AG04450 (cell line): ENCODE results near the gene TRPC4AP. TPM values are rescaled to one million over a fixed set of nuclear protein-coding genes. Genes with fewer than 3 reads are reported as not detected.

Experiments used
- CTCF ChIA-PET: fragments of 300-600, 350-600 bp; formaldehyde crosslinking; extraction: SDS; loops from one replicate; lab custom pipeline; 2022; ENCODE audit warnings: antibody characterized with exemption, inconsistent platforms; lab: Charles Lee
- POLR2A ChIA-PET: fragments of 350-600 bp; formaldehyde crosslinking; extraction: SDS; loops from one replicate; lab custom pipeline; 2021; ENCODE audit warnings: antibody characterized with exemption, inconsistent platforms; lab: Yijun Ruan, JAX
- DNase-seq: peaks from one replicate; pipeline ENCODE4 v3.0.0-alpha.2; 2011; ENCODE audit warnings: low read depth, low spot score
- H3K27ac ChIP-seq: one replicate; pipeline ENCODE4 v1.5.1; 2012; ENCODE audit warnings: low read depth, low read length, control low read depth
- H3K27me3 ChIP-seq: one replicate; pipeline ENCODE4 v1.6.0; 2012; ENCODE audit warnings: low read length; ENCODE audit not compliant: control insufficient read depth, insufficient read depth
- H3K4me3 ChIP-seq: 2 replicates; pipeline ENCODE4 v1.5.1; 2011; ENCODE audit warnings: mild to moderate bottlenecking, low read depth, low read length, control low read depth
- H3K9me3 ChIP-seq: 2 replicates; pipeline ENCODE4 v1.5.1; 2012; ENCODE audit warnings: low read length; ENCODE audit not compliant: control insufficient read depth, insufficient read depth
- CTCF ChIP-seq: IDR thresholded peaks from 2 replicates; pipeline ENCODE4 v1.5.1; 2011; ENCODE audit warnings: low read depth, low read length, control low read depth, inconsistent platforms
- polyA plus RNA-seq: library from polyadenylated mRNA; depleted of rRNA; stranded (reverse); fragments of >200 nt; gene quantifications from 2 replicates; pipeline ENCODE4 v1.2.3, GENCODE V29; 2011

TRPC4AP gene
- polyA plus RNA-seq, 1 experiment, result 85.4 TPM

GRCh38 chr20:34998331-34998950 is 94.2 kb downstream of the TRPC4AP start:
- ChIA-PET CTCF (interaction anchor here (1.3 kb wide), 1 partner anchor 124 kb away, joined by 6 read pairs; no protein-coding TSS in a partner anchor), POLR2A (interaction anchor here (0.5 to 0.6 kb wide), 3 partner anchors 98 to 1555 kb away, joined by 3 to 5 read pairs (median 4); no protein-coding TSS in a partner anchor)
- DNase-seq, result no peak
- Histone ChIP-seq H3K27ac (no peak overlapping the region), H3K9me3 (no peaks in the 10 kb centered on the region; the same call in 1 of the 2 replicates), H3K27me3 (no peaks in the 10 kb centered on the region), H3K4me3 (no peak overlapping the region)
- TF ChIP-seq CTCF, result no peak; the same call in 1 of the 2 replicates

- POLR2A ChIA-PET, result interaction anchor here (0.6 to 0.8 kb wide), 2 partner anchors 11 to 1556 kb away, joined by 4 to 5 read pairs; no protein-coding TSS in a partner anchor
- CTCF ChIA-PET, result interaction anchor here (1.3 kb wide), 1 partner anchor 124 kb away, joined by 6 read pairs; no protein-coding TSS in a partner anchor
- no peak for DNase-seq
Observed at GRCh38 chr20:34997774-34998173, 94.8 kb downstream of the TRPC4AP start.

DNA sequence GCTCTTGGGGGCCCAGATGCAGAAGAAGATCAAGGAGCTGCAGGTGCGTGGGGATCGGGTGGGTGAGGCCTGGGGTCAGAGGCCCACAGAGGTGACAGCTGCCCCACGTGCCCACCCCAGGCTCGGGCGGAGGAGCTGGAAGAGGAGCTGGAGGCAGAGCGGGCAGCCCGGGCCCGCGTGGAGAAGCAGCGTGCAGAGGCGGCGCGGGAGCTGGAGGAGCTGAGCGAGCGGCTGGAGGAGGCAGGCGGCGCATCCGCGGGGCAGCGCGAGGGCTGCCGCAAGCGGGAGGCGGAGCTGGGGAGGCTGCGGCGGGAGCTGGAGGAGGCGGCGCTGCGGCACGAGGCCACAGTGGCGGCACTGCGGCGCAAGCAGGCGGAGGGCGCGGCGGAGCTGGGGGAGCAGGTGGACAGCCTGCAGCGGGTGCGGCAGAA is 95.5 kb downstream of the TRPC4AP start:
- H3K27me3 ChIP-seq, result no peaks in the 10 kb centered on the region
- CTCF ChIA-PET, result no interaction called here
- H3K9me3 ChIP-seq, result no peaks in the 10 kb centered on the region; the same call in 1 of the 2 replicates
- H3K4me3 ChIP-seq, result no peak overlapping the region
- POLR2A ChIA-PET, result interaction anchor here (0.8 kb wide), 1 partner anchor 10 kb away, joined by 5 read pairs; no protein-coding TSS in a partner anchor
- TF ChIP-seq CTCF, result no peak
- no peak for DNase-seq
- H3K27ac ChIP-seq, result no peak overlapping the region

More at GRCh38 chr20:34997774-34998173, 94.8 kb downstream of the TRPC4AP start:
- no peaks in the 10 kb centered on the region; the same call in 1 of the 2 replicates for H3K9me3 ChIP-seq
- TF ChIP-seq CTCF, result no peak
- no peak overlapping the region for H3K27ac ChIP-seq
- H3K4me3 ChIP-seq, result no peak overlapping the region
- H3K27me3 ChIP-seq, result no peaks in the 10 kb centered on the region

DNA sequence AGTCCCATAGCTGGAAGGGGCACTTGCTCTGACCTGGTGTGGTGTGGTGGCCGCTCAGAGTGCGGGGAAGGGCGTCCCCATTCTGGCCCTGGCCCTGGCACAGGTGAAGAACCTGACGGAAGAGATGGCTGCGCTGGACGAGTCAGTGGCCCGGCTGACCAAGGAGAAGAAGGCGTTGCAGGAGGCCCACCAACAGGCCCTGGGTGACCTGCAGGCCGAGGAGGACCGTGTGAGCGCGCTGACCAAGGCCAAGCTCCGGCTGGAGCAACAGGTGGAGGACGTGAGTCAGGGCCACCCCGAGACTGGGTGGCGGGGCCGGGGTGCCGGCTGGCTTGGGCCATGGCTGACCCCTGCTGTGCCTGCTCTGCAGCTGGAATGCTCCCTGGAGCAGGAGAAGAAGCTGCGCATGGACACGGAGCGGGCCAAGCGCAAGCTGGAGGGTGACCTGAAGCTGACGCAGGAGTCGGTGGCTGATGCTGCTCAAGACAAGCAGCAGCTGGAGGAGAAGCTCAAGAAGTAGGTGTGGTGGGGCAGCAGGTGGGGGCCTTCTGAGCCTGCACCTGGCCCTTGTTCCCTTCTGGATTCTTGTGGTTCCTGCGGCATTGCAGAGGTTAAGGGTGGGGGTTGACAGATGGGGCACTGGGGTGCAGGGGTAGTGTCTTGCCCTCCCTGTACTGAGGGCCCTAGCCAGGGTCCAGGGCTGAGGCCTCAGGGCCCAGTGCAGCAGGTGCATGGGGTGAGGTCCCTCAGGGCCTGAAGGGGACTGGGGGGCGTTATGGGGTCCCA is 96.2 kb downstream of the TRPC4AP start:
- no peak for TF ChIP-seq CTCF
- H3K27ac ChIP-seq, result no peak overlapping the region
- no peaks in the 10 kb centered on the region; the same call in 1 of the 2 replicates for H3K9me3 ChIP-seq
- H3K4me3 ChIP-seq, result no peak overlapping the region
- no peaks in the 10 kb centered on the region for H3K27me3 ChIP-seq
- CTCF ChIA-PET, result no interaction called here
- POLR2A ChIA-PET, result no interaction called here
- no peak for DNase-seq
